ENCODE measurements around the gene NADSYN1. TPM values are rescaled to one million over a fixed set of nuclear protein-coding genes. Genes with fewer than 3 reads are reported as not detected.

Gene NADSYN1
- total RNA-seq (2014; rRNA removed; shearing (Covaris generic)) (50.4 and 54.9 TPM in 2 replicates), polyA plus RNA-seq (2016; fragmentation: Nextera tagmentation; extraction: Ambion mirVana) (32.5 and 35.6 TPM in 2 replicates)
- long read RNA-seq, transcript NADSYN1-201 (21 exons, 2,773 nt): major isoform, 7 of 14 reads
- long read RNA-seq, partial matches to known transcripts: 2 of 14 reads
- long read RNA-seq, other reads (novel, unspliced or antisense): 3 of 14 reads

- H3K79me2 ChIP-seq (replicated peaks; ENCODE audit: insufficient read depth): peaks cover 45% of the 10 kb centered on the region
- ATAC-seq (peak; percentile 61), DNase-seq (ENCODE audit: low spot score) (peak; percentile 98)
Measured at GRCh38 chr11:71453037-71453917, at the start of gene NADSYN1. NADSYN1 (plus strand) TSS chr11:71453203; CDS start chr11:71453297, 94 bp downstream.

GRCh38 chr11:71404209-71404608 lies 48.8 kb upstream of the NADSYN1 start:
- DNase-seq (ENCODE audit: low spot score) (no peak), ATAC-seq (no peak)
- H2AFZ ChIP-seq: no peak overlapping the region
- Mint-ChIP-seq H3K27ac (no peak overlapping the region), H3K36me3 (ENCODE audit: low read depth) (peaks cover 7% of the 10 kb centered on the region; the same call in 2 of the 3 replicates), H3K27me3 (ENCODE audit: insufficient read depth, low read depth, poor library complexity) (peaks cover 19% of the 10 kb centered on the region), H3K4me1 (no peaks in the 10 kb centered on the region), H3K9me3 (peaks cover 21% of the 10 kb centered on the region), H3K4me3 (no peak overlapping the region; the same call in 2 of the 3 replicates)
- H3K4me2 ChIP-seq: no peak overlapping the region
- no peak overlapping the region for H3K27ac ChIP-seq (ENCODE audit: low read depth)
- H3K36me3 ChIP-seq (ENCODE audit: insufficient read depth): no peaks in the 10 kb centered on the region
- H3K4me1 ChIP-seq (ENCODE audit: insufficient read depth): no peaks in the 10 kb centered on the region
- no peak overlapping the region for H3K4me3 ChIP-seq
- H3F3A ChIP-seq (replicated peaks; ENCODE audit: low read depth): no peaks in the 10 kb centered on the region
- no peaks in the 10 kb centered on the region for H3K9me2 ChIP-seq (ENCODE audit: insufficient read depth)
- no peaks in the 10 kb centered on the region for H3K27me3 ChIP-seq (ENCODE audit: insufficient read depth)
- no peaks in the 10 kb centered on the region for H4K20me1 ChIP-seq (replicated peaks; ENCODE audit: insufficient read depth)
- H3K79me2 ChIP-seq (replicated peaks; ENCODE audit: insufficient read depth): no peaks in the 10 kb centered on the region
- TF ChIP-seq EZH2phosphoT487 (IDR thresholded peaks at IDR 0.05; ENCODE audit: unreplicated experiment) (no peak), CTCF (conservative IDR thresholded peaks at IDR 0.05; ENCODE audit: low read depth in 2 of 2) (no peak), EZH2 (IDR thresholded peaks at IDR 0.05; ENCODE audit: low read depth, unreplicated experiment) (no peak), POLR2AphosphoS5 (IDR thresholded peaks at IDR 0.05; ENCODE audit: low read depth) (no peak), NANOG (IDR thresholded peaks at IDR 0.05; ENCODE audit: borderline replicate concordance) (no peak), REST (IDR thresholded peaks at IDR 0.05; ENCODE audit: unreplicated experiment) (no peak), CREB1 (CRISPR knock-in tag; IDR thresholded peaks at IDR 0.05; ENCODE audit: low read depth) (no peak), JUNB (IDR thresholded peaks at IDR 0.05; ENCODE audit: unreplicated experiment) (no peak)

More at GRCh38 chr11:71453037-71453917, at the start of gene NADSYN1:
- Histone ChIP-seq H3K4me2 (peak within 1 kb of the TSS; percentile 93), H2AFZ (peak within 1 kb of the TSS; percentile 90), H3K4me1 (ENCODE audit: insufficient read depth) (peaks cover 29% of the 10 kb centered on the region), H3F3A (replicated peaks; ENCODE audit: low read depth) (no peaks in the 10 kb centered on the region; the same call in 1 of the 2 replicates), H3K9me2 (ENCODE audit: insufficient read depth) (no peaks in the 10 kb centered on the region), H4K20me1 (replicated peaks; ENCODE audit: insufficient read depth) (peaks cover 11% of the 10 kb centered on the region; the same call in 1 of the 2 replicates), H3K36me3 (ENCODE audit: insufficient read depth) (peaks cover 9% of the 10 kb centered on the region), H3K27ac (ENCODE audit: low read depth) (peak within 1 kb of the TSS; percentile 78), H3K27me3 (ENCODE audit: insufficient read depth) (no peaks in the 10 kb centered on the region), H3K4me3 (peak within 1 kb of the TSS; percentile 94)
- H3K9me3 Mint-ChIP-seq: no peaks in the 10 kb centered on the region
- H3K27me3 Mint-ChIP-seq (ENCODE audit: insufficient read depth, low read depth, poor library complexity): peaks cover 11% of the 10 kb centered on the region
- peaks cover 28% of the 10 kb centered on the region for H3K36me3 Mint-ChIP-seq (ENCODE audit: low read depth)
- H3K4me3 Mint-ChIP-seq: peak within 1 kb of the TSS; percentile 87
- H3K27ac Mint-ChIP-seq: peak within 1 kb of the TSS; percentile 68
- TF ChIP-seq CTCF (conservative IDR thresholded peaks at IDR 0.05; ENCODE audit: low read depth in 2 of 2) (no peak), POLR2AphosphoS5 (IDR thresholded peaks at IDR 0.05; ENCODE audit: low read depth) (peak; percentile 72)
- peaks cover 33% of the 10 kb centered on the region for H3K4me1 Mint-ChIP-seq

Measured in GM23338 (cell line).